Measurements from ENCODE around the gene DMBX1.

DMBX1 gene

DNA sequence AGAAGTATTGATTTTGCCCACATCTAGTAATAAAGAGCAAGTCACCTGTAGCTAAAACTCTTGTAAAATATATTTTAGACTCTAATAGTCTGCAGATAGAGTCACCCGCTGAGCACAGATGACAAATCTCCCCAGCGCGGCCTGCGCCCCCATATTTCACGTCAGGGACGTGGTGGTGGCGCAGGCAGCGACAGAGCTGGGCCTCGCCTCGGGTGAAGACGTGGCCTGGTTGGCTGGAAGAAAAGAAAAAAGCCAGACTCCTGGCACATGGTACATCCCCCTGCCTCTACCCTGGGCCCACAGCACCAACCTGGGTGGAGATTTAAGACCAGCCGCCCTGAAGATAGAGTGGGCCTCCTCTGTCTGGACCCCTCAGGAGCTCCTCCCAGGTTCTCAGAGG lies 6.0 kb upstream of the DMBX1 start:
- no peak for DNase-seq (ENCODE audit: low read depth)

DNA sequence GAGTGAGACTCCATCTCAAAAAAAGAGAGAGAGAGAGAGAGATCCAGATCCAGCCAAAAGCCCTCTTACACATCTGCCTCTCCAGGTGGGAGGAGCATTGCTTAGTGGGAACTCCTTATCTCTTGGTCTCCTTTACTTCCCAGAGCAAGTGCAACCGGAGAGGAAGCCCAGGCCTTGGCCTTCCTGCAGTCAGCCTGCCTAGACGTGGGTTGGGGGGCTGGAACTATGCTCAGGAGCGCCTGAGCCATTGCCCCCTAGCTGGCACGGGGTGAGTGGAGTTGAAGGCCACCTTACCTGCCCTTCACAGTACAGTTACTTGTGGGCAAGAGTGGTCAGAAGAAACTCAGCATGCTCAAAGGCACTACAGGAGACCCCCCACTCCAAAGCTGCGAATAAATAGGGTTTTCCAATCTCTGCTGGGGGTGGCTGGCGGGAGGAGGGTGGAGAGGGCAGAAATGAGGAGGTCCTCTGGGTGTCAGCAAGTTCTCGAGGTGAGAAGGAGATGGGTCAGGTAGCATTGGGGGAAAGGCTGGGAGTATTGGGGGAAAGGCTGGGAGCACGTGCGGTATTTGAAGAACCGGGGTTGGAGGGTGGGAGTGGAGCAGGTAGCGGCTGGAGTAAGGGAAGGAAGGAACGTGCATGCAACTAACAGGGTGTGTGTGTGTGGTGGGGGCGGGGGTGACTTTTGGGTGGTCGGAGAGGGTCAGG lies 4.7 kb upstream of the DMBX1 start:
- no peak for DNase-seq (ENCODE audit: low read depth)

DNA sequence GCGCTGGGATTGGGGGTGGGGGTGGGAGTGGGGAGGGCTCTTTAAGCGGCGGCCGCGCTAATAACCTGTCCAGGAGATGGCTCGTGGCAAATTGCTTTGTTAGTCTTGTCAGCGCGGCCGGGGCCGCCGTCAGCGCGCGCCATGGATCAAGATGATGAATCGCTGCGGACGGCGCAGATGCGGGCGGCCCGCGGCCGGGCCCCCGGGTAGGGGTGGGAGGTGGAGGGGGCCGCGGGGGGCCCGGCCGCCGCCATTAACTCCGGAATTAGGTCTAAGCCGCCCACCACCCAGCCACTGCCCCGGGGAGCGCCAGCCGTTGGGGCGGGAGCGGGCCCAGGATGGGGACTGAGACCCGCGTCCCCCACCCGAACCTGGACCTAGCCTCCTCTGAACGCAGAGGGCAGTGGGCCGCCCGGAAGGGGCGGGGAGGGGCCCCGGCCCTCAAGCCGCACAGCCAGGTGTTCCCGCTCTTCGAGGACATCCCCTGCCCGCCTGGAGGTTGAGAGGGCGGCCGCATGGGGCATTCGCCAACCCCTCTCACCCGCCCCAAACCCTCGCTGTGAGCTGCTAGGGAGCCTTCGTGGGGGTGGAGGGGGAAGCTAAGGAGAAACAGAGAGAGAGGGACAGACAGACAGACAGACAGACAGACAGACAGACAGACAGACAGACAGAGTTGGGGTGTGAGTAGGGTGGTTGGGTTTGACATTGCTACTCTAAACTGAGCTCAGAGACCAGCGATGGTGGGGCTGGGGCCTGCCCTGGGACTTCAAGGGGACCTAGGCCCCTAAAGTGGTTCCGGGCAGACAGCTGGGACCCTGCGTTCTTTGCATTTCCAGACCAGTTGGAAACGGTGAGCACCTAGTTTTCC lies 3.8 kb upstream of the DMBX1 start:
- no peak for DNase-seq (ENCODE audit: low read depth)

DNA sequence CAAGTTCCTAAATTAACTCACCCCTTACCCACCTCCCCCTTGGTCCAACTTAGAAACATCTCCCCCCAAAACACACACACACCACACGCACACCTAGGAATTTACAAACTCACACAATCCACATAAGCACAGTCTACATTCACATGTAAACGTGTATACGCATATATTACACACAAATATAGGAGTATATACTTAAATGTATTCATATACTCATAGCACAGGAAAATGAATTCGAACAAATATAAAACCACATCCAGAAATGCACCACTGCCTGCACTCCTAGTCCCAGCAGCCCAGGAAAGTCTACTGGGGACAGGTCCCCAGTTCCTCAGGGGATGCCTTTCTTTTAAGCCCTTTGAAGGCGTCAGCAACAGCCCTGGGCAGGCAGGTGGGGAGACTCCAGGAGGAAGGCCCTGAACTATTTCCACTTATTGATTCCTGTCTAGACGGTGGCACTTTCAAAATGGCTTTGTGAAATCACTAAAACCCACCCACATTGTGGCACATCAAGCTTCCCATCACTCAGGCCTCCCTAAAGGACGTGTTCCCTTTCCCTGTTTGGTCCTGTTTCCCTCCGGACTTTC lies 3.1 kb upstream of the DMBX1 start:
- no peak for DNase-seq (ENCODE audit: low read depth)

DNA sequence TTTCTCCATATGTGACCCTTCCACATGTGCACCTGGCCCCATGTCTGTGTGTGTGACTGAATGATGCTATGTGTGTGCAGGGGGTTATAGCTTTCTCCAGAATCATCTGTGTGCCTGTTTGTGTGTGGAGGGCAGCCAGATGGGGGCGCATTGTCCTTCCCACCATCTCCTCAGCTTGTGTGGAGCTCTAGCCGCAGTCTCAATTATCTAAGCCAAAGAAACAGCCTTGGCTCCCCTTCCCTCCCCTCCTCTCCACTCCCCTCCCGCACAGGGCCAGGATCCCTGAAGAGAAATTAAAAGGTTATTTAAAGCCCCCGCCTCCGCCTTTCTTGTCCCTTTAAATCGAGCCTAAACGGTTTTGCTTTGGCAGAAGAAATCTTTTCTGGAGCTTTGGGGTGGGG lies 1.8 kb upstream of the DMBX1 start:
- DNase-seq (ENCODE audit: low read depth) = no peak

DNA sequence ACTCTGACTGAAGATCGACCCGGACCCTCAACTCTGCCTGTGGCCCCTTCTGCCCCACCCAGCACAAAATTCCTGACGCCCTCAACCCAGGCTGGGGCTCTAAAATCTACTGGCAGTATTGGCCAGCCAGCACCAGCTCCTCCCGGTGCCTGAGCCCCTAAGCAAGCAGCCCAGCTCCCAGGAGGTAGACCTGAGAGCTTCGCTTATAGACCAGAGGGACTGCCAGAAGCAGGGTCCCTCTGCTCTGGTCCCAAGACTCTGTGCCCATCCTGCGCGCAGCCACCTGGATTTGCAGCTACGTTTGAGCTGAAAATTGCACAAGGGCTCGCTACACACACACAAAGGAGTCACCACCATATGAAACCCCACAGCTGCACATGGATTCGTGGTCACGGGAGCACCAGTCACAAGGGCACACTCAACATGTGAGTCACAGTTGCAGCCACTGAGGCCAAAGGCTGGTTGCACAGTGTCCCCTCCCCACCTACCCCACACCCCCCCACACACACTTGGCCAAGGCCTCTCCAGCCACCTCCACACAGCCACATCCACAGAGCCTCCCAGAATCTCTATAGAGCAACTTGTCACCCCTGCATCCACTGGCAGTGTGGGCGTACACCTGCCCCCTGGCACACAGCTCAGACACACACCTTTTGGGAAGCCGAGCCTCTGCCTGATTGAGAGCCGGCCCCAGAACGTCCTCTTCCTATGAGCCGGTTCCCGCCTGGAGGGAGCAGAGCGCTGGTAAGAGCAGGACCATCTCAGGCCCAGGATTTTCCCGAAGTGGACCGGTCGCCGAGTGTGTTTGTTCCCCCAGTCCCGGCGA lies 1.1 kb upstream of the DMBX1 start:
- no peak for DNase-seq (ENCODE audit: low read depth)

DNA sequence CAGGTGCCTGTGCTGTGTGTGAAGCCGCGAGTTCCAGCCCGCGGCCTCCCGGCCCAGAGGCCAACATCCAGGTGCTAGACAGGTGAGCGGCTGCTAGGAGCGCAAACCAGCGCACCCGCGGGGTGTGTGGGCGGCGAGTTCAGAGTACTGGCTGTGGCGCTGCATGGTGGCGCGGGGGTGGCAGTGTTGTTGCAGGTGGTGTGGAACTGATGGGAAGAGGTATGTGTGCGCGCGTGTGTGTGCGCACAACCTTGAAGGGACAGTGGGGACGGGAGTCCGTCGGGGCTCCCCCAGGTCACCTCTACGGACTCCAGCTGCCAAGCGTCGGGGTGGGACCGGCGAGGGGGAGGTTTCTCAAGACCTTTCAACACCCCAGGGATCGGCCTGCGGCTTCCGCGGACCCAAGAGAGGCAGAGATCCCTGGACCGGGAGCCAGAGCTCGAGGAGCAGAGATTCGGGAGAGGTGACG lies 433 bp upstream of the DMBX1 start:
- DNase-seq (ENCODE audit: low read depth) = no peak

DNA sequence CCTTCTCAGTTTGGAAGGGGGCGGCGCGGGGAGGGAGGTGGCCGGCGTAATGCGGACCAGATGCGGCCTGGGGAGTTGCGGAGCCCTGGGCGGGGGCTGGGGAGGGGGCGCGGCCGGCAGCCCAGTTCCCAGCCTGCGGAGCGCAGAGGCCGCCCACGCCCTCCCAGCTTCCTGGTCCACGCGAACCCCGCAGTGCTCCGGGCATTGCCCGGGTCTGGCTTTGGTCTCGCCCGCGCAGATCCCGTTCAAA lies 695 bp downstream of the DMBX1 start:
- DNase-seq (ENCODE audit: low read depth) = no peak

DNA sequence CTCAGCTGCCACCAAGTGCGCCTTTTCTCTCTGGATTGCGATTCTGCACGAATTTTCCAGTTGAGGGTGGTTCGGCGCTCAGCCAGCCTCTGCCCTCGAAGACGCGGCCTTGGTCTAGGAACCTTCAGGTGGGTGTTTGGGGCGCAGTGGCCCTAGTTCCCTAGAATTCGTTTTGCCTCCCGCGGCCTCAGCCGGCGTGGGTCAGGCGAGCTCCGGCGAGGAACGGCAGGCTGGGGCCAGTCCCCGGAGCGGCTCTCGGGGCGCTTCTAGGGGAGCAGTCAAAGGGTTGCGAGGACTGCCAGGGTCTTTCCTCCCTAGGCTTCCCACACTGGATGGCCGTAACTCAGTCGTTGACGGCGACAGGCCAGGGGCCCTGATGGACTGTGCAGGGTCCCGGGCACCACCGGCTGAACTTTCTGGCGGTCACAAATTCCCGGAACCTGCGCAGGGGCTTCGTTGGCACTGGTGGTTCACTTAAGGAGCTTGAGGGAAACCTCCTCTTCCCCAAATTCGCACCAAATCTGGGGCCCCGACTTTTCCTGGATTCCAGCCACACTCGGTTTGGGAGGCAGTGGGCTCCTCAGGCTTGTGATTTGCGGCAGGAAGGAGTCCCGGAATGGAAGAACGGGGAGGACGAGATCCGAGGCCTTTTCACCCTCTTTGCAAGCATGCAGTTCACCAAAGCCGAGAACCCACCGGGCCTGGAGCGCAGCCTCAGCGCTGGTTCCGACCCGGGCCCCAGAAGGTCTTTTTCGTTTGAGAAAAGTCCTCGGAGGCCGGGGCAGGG lies 1.2 kb downstream of the DMBX1 start:
- DNase-seq (ENCODE audit: low read depth) = no peak

DNA sequence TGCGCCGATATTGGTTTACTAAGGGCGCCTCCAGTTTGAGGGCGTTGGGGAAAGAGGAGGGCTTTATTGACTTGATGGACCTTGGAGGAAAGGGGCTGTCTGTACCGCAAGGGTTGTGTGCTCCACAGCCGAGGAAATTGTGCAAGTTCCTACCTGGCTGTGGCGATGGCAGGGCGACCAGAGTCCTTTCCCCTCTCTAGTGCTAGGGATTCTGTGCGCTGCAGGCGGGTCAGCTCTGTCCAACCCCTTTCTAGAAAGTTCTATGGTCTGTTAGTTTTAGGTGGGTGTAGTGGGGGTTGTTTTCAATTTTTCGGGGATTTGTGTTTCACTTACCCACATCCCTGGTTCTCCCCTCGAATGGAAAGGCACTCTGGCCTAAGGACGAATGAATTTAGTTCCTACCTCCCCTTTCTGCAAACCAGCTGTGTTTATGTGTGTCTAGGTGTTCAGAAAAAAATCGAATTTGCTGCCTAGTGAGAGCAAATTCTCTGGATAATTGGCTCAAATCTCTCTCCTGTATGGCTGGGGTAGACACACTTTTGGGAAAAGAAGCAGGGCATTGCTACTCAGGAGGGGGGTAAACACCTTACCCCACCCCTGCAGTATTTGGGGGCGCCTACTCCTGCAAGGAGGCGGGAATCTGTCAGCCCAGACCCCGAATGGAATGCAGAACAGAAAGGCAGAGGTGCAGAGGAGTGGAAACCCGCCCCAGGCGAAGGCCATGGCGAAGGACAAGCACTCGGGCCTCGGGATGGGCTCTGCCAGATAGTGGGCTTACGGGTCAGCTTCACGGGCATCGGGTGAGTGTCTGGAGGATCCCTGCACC lies 2.0 kb downstream of the DMBX1 start:
- DNase-seq (ENCODE audit: low read depth) = no peak

DNA sequence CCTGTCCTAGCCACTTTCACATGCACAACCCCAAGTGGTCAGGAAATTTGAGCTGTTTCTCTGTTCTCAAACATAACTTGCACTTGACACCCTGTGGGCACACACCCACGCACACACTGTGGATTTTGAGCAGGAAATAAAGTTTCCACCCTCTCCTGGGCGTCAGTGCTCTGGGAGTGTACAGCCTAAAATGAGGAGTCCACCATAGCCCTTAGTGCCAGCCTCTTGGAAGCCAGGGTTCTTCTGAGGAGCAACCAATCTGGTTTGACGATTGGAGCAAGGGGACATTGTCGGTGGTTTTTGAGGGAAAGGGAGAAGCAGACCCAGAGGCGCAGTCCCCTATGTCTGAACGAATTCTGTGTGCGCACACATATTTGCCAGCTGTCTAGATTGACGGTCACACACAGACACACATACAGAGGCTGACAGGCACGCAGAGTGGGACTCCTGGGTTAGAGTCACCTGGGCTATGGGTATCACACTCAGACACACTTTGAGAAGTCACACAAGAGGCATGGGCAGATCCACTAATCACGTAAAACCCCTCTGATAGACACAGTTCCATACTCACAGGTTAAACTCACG lies 2.7 kb downstream of the DMBX1 start:
- DNase-seq (ENCODE audit: low read depth) = no peak

DNA sequence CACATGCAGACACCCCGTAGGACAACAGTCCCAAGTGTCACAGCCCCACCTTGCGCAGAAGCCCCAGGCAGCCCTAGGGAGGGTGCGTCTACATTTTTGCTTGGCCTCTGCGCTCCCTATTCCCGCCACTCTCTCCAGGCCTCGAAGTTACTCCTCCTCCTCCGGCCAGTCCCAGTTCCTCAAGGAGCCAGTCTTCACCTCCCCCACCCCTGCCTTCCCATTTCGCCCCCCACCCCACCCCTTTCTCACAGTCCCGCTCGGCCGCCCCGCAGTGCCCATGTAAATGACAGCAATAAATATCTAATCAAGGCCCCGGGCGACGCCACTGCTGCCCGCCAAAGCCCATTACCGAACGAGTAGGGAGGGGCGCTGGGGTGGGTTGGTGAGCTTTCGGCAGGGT lies 3.2 kb downstream of the DMBX1 start:
- no peak for DNase-seq (ENCODE audit: low read depth)

DNA sequence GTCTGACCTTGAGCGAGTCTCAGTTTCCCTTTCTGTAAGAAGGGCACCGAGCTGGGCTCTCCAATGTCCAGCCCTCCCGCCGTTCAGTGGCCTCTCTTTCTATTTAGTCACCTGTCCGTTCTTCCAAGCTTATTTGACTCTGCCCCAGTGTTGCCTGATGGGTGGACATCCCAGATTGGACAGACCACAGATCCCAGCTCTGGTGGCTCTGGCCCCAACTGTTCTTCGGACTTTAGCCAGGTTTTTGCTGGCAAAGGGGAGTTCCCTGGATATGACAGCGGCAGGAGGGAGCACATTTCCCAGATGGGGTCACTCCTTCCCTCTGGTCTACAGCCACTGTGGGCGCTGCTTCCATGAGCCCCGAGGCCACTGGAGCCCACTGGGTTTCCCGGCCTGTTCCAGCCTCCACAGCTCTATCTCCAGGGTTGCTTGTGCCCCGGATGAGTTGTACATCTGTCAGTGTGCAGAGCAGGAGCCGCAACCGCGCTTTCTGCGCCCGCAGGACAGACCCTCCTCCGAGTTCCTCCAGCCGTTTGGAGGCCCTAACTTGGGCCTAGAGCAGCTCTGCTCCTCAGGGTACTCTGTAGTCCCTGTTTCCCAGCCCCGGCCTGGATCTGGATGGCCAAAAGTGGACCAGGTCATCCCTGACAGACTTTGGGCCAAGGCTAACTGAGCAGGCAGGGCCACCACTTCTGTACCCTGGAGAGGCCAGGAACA lies 3.8 kb downstream of the DMBX1 start:
- no peak for DNase-seq (ENCODE audit: low read depth)

DNA sequence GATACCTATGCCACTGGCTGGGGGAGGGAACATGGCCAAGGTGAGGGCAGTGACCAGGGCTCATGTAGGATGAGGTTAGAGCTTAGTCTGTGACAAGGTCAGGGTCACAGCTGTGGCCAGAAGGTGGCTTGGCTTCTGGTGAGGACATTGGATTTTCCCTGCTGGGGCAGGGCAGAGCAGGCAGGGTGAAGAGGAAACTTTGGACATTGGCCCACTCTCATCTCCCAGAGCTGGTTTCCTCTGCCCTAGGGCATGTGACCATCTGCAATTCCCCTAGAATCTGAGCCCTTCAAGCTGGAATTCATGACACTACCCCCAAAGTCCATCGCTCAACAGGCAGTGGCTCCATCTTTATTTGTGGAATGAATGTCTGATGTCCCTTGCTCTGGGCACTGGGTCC lies 5.3 kb downstream of the DMBX1 start:
- no peak for DNase-seq (ENCODE audit: low read depth)

DNA sequence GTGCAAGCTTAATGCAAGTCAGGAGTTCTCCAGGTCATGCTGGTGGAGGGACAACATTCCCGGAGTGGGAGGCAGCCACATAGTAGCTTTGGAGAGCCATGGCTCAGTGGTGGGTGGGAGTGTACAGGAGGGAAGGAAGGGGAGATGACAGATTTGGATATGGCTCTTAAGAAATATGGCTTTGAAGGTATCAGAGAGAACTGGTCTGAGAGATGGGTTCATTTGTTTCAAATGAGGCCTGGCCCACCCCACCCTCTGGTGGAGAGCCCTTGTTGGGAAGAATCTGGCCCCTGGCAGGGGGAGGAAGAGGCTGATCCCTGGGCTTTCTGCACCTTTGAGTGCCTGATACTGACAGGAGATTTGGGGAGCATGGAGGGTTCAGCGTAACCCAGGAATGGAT lies 6.1 kb downstream of the DMBX1 start:
- no peak for DNase-seq (ENCODE audit: low read depth)

DNA sequence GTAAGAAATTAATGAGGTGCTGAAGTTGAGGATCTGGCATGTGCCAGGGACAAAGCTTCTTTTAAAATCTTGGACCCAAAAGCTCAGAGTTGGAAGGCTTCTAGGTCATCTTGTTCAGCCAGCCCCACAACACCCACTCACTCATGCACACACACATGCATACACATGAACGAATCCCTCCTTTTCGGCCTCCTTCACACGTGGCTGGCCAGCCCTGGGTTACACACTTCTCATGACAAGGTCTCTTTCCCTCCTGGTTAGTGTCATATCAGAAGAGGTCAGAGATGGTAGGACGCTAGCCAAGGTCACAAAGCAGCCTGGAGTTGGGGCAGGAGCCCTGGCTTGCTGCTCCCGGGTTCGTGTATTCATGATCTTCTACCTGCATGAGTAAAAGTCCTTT lies 6.9 kb downstream of the DMBX1 start:
- no peak for DNase-seq (ENCODE audit: low read depth)

DNA sequence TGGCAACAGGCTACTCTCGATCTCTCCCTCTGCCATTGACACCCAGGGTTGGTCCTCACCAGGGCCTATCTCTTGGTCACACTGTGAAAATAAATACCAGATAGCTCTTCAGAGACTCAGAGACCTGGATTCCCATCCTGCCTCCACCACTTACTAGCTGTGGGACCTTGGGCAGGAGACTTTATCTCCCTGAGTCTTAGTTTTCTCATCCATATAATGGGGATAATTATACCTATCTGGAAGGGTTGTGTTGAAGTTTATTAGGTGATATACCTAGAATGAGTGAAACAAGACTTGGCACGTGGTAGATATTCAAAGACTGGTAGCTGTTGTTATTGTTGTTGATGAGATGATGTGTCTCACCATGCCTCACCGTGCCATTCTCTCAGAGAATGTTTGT lies 7.4 kb downstream of the DMBX1 start:
- no peak for DNase-seq (ENCODE audit: low read depth)

DNA sequence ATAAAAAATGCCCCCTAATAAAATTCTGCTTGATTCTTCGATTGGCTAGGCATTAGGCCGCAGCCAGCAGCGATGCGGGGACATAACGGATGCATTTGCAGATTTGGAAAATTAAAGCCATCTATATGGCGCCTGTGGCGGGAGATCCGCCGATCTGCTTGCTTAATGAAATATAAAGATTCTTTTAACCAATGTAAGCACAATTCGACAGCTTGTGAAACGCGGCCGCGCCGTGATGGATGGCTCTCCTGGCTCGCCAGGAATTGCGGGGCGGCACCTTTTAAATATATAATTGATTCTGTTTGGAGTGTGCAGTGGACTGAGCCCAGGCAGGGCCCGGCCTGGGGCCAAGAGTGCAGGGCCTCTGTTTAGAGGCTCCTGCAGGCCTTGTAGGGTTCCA lies 8.0 kb downstream of the DMBX1 start:
- no peak for DNase-seq (ENCODE audit: low read depth)

DNA sequence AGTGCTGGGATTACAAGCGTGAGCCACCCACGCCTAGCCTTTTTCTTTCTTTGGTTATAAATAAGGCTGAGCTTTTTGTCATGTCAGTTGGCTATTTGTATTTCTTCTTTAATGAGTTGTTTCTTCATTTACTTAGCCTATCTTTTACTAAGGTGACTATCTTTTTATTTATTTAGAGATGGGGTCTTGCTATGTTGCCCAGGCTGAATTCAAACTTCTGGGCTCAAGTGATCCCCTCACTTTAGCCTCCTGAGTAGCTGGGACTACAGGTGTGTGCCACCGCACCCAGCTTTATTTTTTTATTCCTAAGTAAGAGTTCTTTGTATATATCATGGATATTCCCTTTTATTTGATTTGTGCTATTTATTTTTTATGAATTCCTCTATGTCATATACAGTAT lies 11.9 kb downstream of the DMBX1 start:
- DNase-seq (ENCODE audit: low read depth) = no peak

DNA sequence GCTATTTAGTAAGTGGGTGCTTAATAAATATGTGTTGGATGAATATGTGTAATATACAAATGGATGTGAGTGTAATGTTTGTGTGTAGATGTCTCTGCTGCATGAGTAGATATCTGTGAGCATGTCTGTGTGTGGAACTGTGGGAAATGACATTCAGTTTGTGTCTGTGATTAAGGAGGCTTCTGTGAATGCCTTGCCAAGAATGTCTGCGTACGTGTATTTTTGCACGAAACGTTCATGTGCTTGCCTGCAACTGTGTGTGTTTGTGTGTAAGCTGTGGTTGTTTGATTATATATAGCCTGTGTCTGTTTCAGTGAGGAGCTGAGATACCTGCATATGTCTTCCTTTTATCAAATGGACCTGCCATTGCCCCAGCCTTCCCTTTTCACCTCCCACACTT lies 13.8 kb downstream of the DMBX1 start:
- DNase-seq (ENCODE audit: low read depth) = no peak

Data from activated T-helper 1 cell treated with Interleukin-2 at 50 U/mL for 16 hours (primary cell).